GM21423 (cell line): ENCODE data around the gene AOX1.
"Not testable (repeated sequence)": the region's sequence is repeated elsewhere in the genome, so short reads cannot be mapped to it uniquely, and the experiment has no call there.

Experiments
- ATAC-seq: cut with Tn5 transposase; IDR thresholded peaks from one replicate; pipeline ENCODE4 v1.9.1; 2021; ENCODE audit warnings: mild to moderate bottlenecking, moderate library complexity; ENCODE audit not compliant: unreplicated experiment

The AOX1 gene

GRCh38 chr2:200625282-200625681 is 39.5 kb downstream of the AOX1 start:
- no peak for ATAC-seq

- no peak for ATAC-seq
Observed at GRCh38 chr2:200625958-200626363, 40.1 kb downstream of the AOX1 start.

GRCh38 chr2:200627110-200627770 is 41.4 kb downstream of the AOX1 start:
- no peak for ATAC-seq

GRCh38 chr2:200628461-200628860 is 42.6 kb downstream of the AOX1 start:
- not testable (repeated sequence) for ATAC-seq

GRCh38 chr2:200631287-200631686 is 45.5 kb downstream of the AOX1 start:
- no peak for ATAC-seq

GRCh38 chr2:200634231-200634964 is 48.6 kb downstream of the AOX1 start:
- no peak for ATAC-seq

- no peak for ATAC-seq
Observed at GRCh38 chr2:200635251-200635650, 49.4 kb downstream of the AOX1 start.

GRCh38 chr2:200637901-200638300 is 52.1 kb downstream of the AOX1 start:
- no peak for ATAC-seq

GRCh38 chr2:200640176-200640575 is 54.4 kb downstream of the AOX1 start:
- no peak for ATAC-seq

GRCh38 chr2:200640901-200641300 is 55.1 kb downstream of the AOX1 start:
- ATAC-seq = no peak

GRCh38 chr2:200648518-200649281 is 62.9 kb downstream of the AOX1 start:
- ATAC-seq = not testable (repeated sequence)

GRCh38 chr2:200649724-200650123 is 63.9 kb downstream of the AOX1 start:
- ATAC-seq = no peak

GRCh38 chr2:200650195-200650594 is 64.4 kb downstream of the AOX1 start:
- ATAC-seq = no peak

GRCh38 chr2:200652158-200652557 is 66.3 kb downstream of the AOX1 start:
- no peak for ATAC-seq

- no peak for ATAC-seq
Observed at GRCh38 chr2:200653021-200653420, 67.2 kb downstream of the AOX1 start.

GRCh38 chr2:200654823-200655222 is 69.0 kb downstream of the AOX1 start:
- no peak for ATAC-seq

GRCh38 chr2:200655918-200656580 is 70.2 kb downstream of the AOX1 start:
- no peak for ATAC-seq

- no peak for ATAC-seq
Observed at GRCh38 chr2:200658278-200658864, 72.6 kb downstream of the AOX1 start.

- ATAC-seq = no peak
Observed at GRCh38 chr2:200659410-200659809, 73.6 kb downstream of the AOX1 start.

- ATAC-seq = no peak
Observed at GRCh38 chr2:200661477-200661876, 75.7 kb downstream of the AOX1 start.

GRCh38 chr2:200662727-200663126 is 76.9 kb downstream of the AOX1 start:
- no peak for ATAC-seq
